Measurements from ENCODE around the gene H2AZ1.

The H2AZ1 gene

GRCh38 chr4:99934891-99935290 lies 15.2 kb downstream of the H2AZ1 start:
- no peak for TF ChIP-seq CTCF (IDR thresholded peaks at IDR 0.05)
- Histone ChIP-seq H3K9ac (no peak overlapping the region), H3K79me2 (peaks cover 32% of the 10 kb centered on the region), H3K4me3 (ENCODE audit: low read depth, low read length) (no peak overlapping the region), H3K4me1 (no peaks in the 10 kb centered on the region), H3K36me3 (ENCODE audit: control insufficient read depth, insufficient read depth, low read length) (peaks cover 4% of the 10 kb centered on the region), H3K27ac (no peak overlapping the region), H3K27me3 (ENCODE audit: control insufficient read depth, insufficient read depth, low read length) (no peaks in the 10 kb centered on the region), H2AFZ (no peak overlapping the region), H3K9me3 (ENCODE audit: control insufficient read depth, low read length) (peaks cover 2% of the 10 kb centered on the region), H3K4me2 (ENCODE audit: low read length) (no peak overlapping the region)

- Histone ChIP-seq H3K79me2 (peaks cover 18% of the 10 kb centered on the region), H3K4me2 (ENCODE audit: low read length) (no peak overlapping the region), H3K27me3 (ENCODE audit: control insufficient read depth, insufficient read depth, low read length) (no peaks in the 10 kb centered on the region), H3K27ac (no peak overlapping the region), H2AFZ (no peak overlapping the region), H3K36me3 (ENCODE audit: control insufficient read depth, insufficient read depth, low read length) (no peaks in the 10 kb centered on the region), H3K4me3 (ENCODE audit: low read depth, low read length) (no peak overlapping the region), H3K9ac (no peak overlapping the region), H3K9me3 (ENCODE audit: control insufficient read depth, low read length) (peaks cover 2% of the 10 kb centered on the region), H3K4me1 (no peaks in the 10 kb centered on the region)
- TF ChIP-seq CTCF (IDR thresholded peaks at IDR 0.05) = no peak
These were observed 22.5 kb downstream of the H2AZ1 start for GRCh38 chr4:99927566-99927965.

- Histone ChIP-seq H3K4me2 (ENCODE audit: low read length) (no peak overlapping the region), H3K79me2 (peaks cover 5% of the 10 kb centered on the region), H2AFZ (no peak overlapping the region), H3K9ac (no peak overlapping the region), H3K27me3 (ENCODE audit: control insufficient read depth, insufficient read depth, low read length) (no peaks in the 10 kb centered on the region), H3K4me1 (no peaks in the 10 kb centered on the region), H3K36me3 (ENCODE audit: control insufficient read depth, insufficient read depth, low read length) (no peaks in the 10 kb centered on the region), H3K4me3 (ENCODE audit: low read depth, low read length) (no peak overlapping the region), H3K9me3 (ENCODE audit: control insufficient read depth, low read length) (no peaks in the 10 kb centered on the region), H3K27ac (no peak overlapping the region)
- no peak for TF ChIP-seq CTCF (IDR thresholded peaks at IDR 0.05)
These were observed 28.9 kb downstream of the H2AZ1 start for GRCh38 chr4:99921174-99921573.

GRCh38 chr4:99918656-99919055 lies 31.4 kb downstream of the H2AZ1 start:
- no peaks in the 10 kb centered on the region for H3K27me3 ChIP-seq (ENCODE audit: control insufficient read depth, insufficient read depth, low read length)
- H3K9me3 ChIP-seq (ENCODE audit: control insufficient read depth, low read length) = no peaks in the 10 kb centered on the region
- no peak overlapping the region for H3K4me2 ChIP-seq (ENCODE audit: low read length)
- H3K36me3 ChIP-seq (ENCODE audit: control insufficient read depth, insufficient read depth, low read length) = no peaks in the 10 kb centered on the region
- no peak overlapping the region for H3K9ac ChIP-seq
- no peaks in the 10 kb centered on the region for H3K4me1 ChIP-seq
- H3K4me3 ChIP-seq (ENCODE audit: low read depth, low read length) = no peak overlapping the region
- no peak for TF ChIP-seq CTCF (IDR thresholded peaks at IDR 0.05)
- H2AFZ ChIP-seq = no peak overlapping the region
- H3K27ac ChIP-seq = no peak overlapping the region
- peaks cover 2% of the 10 kb centered on the region for H3K79me2 ChIP-seq

- H3K9me3 ChIP-seq (ENCODE audit: control insufficient read depth, low read length) = no peaks in the 10 kb centered on the region
- H3K4me3 ChIP-seq (ENCODE audit: low read depth, low read length) = no peak overlapping the region
- no peak overlapping the region for H3K9ac ChIP-seq
- no peaks in the 10 kb centered on the region for H3K27me3 ChIP-seq (ENCODE audit: control insufficient read depth, insufficient read depth, low read length)
- no peak for TF ChIP-seq CTCF (IDR thresholded peaks at IDR 0.05)
- H3K36me3 ChIP-seq (ENCODE audit: control insufficient read depth, insufficient read depth, low read length) = no peaks in the 10 kb centered on the region
- H2AFZ ChIP-seq = no peak overlapping the region
- no peak overlapping the region for H3K4me2 ChIP-seq (ENCODE audit: low read length)
- no peaks in the 10 kb centered on the region for H3K4me1 ChIP-seq
- H3K79me2 ChIP-seq = peaks cover 2% of the 10 kb centered on the region
- no peak overlapping the region for H3K27ac ChIP-seq
These were observed 32.5 kb downstream of the H2AZ1 start for GRCh38 chr4:99917575-99917974.

Data from parathyroid adenoma (tissue), 2 donors.